Measurements from ENCODE around the gene CD58.

Gene CD58

GRCh38 chr1:116538544-116538943 lies 32.3 kb downstream of the CD58 start:
- peak; percentile 11 for DNase-seq (ENCODE audit: low spot score)

GRCh38 chr1:116537898-116538297 lies 32.9 kb downstream of the CD58 start:
- DNase-seq (ENCODE audit: low spot score): no peak

- no peak for DNase-seq (ENCODE audit: low spot score)
Observed at GRCh38 chr1:116537040-116537831, 33.6 kb downstream of the CD58 start.

GRCh38 chr1:116534014-116534739 lies 36.6 kb downstream of the CD58 start:
- DNase-seq (ENCODE audit: low spot score): no peak

GRCh38 chr1:116533429-116533820 lies 37.4 kb downstream of the CD58 start:
- no peak for DNase-seq (ENCODE audit: low spot score)

- no peak for DNase-seq (ENCODE audit: low spot score)
Observed at GRCh38 chr1:116532671-116533428, 38.0 kb downstream of the CD58 start.

- DNase-seq (ENCODE audit: low spot score): no peak
Observed at GRCh38 chr1:116531917-116532316, 38.9 kb downstream of the CD58 start.

- no peak for DNase-seq (ENCODE audit: low spot score)
Observed at GRCh38 chr1:116529681-116530080, 41.1 kb downstream of the CD58 start.

- peak; percentile 37 for DNase-seq (ENCODE audit: low spot score)
Observed at GRCh38 chr1:116529199-116529631, 41.6 kb downstream of the CD58 start.

- DNase-seq (ENCODE audit: low spot score): no peak
Observed at GRCh38 chr1:116528329-116529083, 42.3 kb downstream of the CD58 start.

GRCh38 chr1:116525440-116525839 lies 45.4 kb downstream of the CD58 start:
- DNase-seq (ENCODE audit: low spot score): no peak

- peak; percentile 81 for DNase-seq (ENCODE audit: low spot score)
Observed at GRCh38 chr1:116521186-116521585, 49.6 kb downstream of the CD58 start.

- no peak for DNase-seq (ENCODE audit: low spot score)
Observed at GRCh38 chr1:116518400-116518799, 52.4 kb downstream of the CD58 start.

GRCh38 chr1:116516631-116517030 lies 54.2 kb downstream of the CD58 start:
- no peak for DNase-seq (ENCODE audit: low spot score)

- no peak for DNase-seq (ENCODE audit: low spot score)
Observed at GRCh38 chr1:116515702-116516101, 55.1 kb downstream of the CD58 start.

- DNase-seq (ENCODE audit: low spot score): no peak
Observed at GRCh38 chr1:116514708-116515525, 55.9 kb downstream of the CD58 start.

- DNase-seq (ENCODE audit: low spot score): no peak
Observed at GRCh38 chr1:116513956-116514355, 56.9 kb downstream of the CD58 start.

GRCh38 chr1:116511459-116512019 lies 59.3 kb downstream of the CD58 start:
- DNase-seq (ENCODE audit: low spot score): no peak

- DNase-seq (ENCODE audit: low spot score): no peak
Observed at GRCh38 chr1:116510361-116510760, 60.5 kb downstream of the CD58 start.
